Epithelial cell of esophagus (primary cell): ENCODE measurements around the gene CLK4.

ENCODE experiments used
- DNase-seq: peaks from one replicate; pipeline ENCODE4 v3.0.0; 2010; ENCODE audit warnings: low read depth
- H3K4me3 ChIP-seq: 2 replicates; pipeline ENCODE4 v1.5.1; 2011; ENCODE audit warnings: mild to moderate bottlenecking, low read length, control low read depth
- CTCF ChIP-seq: IDR thresholded peaks from 2 replicates; pipeline ENCODE4 v1.5.1; 2011; ENCODE audit warnings: low read depth, mild to moderate bottlenecking, low read length, control low read depth, inconsistent platforms; ENCODE audit not compliant: insufficient read depth; ENCODE audit errors: missing control alignments

CLK4 gene

GRCh38 chr5:178625679-178626483 is 969 bp downstream of the CLK4 start:
- DNase-seq, result peak; percentile 48
- peak overlapping the region; percentile 86 for H3K4me3 ChIP-seq
- no peak for TF ChIP-seq CTCF

DNA sequence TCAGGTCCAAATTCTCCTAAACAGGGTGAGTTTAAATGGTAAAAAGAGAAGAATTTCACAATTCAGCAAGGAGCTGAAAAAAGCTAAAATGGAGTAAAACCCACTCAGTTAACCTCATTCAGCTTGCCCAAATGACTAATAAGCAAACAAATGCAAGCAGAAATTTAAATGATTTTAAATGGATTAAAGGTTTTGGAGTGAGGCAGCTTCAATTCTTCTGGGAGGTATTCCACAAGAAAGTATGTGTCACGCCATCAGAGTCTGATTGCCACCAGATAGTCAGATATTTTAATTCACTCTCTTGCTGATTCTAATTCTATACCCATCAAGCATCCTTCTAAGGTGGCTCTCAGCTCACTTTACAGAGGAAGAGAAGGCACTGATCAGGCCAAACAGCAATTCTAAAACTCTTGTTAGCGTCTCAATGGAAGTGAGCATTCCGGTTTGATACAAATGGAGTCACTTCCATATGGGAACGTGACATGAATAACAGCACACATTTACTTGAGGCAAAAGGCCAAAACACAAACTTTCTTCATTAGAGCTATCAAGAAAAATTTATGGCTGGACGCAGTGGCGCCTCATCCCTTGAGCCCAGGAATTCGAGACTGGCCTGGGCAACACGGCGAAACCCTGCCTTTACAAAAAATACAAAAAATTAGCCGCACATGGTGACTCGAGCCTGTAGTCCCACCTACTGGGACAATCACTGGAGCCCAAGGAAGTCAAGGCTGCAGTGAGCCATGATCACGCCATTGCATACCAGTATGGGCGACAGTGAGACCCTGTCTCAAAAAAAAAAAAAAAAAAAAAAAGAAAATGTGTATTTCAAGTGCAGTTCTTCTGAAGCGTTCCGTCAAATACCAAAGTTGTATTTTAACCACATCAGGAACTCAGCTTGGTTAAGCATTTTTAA is 2.0 kb downstream of the CLK4 start:
- no peak for TF ChIP-seq CTCF
- peak overlapping the region; percentile 86 for H3K4me3 ChIP-seq
- peak; percentile 7 for DNase-seq

DNA sequence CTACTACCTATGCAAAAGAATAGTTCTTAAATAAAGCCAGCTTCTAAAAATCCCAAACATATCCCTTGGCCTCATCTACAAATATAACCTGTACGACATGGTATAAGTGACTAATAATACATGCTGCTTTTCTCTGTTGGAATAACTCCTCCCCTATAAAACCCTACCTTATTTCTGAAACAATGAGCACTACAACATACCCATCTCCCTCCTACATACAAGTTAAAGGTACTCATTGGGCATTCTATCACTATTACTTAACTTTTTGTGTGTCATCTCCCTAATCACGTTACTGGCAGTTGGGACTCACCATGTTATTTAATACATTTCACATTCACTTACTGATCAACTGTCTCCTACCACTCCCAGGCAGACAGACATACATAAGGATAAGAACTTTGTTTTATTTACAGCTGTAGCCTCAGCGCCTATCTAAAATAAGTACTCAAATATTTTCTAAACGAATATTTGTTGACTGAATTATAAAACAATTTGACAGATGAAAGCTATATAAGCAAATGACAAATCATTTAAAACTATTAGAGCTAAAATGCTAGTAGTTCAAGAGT is 4.1 kb downstream of the CLK4 start:
- TF ChIP-seq CTCF, result no peak
- no peak overlapping the region for H3K4me3 ChIP-seq
- DNase-seq, result peak; percentile 53

DNA sequence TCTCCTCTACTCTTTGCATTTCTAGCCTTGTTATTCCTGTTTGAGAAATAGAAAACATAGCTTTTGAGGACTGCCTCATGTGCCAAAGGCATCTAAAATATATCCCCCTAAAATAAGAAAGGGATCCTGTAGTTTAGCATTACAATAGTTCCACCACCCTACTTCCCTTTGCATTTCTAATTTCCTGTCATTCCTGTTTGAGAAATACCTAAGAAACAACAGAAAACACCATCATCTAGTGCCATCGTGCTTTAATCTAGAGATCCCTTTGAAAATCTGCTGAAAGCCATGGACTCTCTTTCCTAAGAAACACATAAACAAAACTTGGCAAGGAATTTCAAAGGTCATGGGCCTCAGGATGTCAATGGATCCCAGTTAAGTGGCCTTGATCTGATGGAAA is 7.5 kb downstream of the CLK4 start:
- no peak for DNase-seq
- no peak for TF ChIP-seq CTCF
- H3K4me3 ChIP-seq, result no peak overlapping the region

DNA sequence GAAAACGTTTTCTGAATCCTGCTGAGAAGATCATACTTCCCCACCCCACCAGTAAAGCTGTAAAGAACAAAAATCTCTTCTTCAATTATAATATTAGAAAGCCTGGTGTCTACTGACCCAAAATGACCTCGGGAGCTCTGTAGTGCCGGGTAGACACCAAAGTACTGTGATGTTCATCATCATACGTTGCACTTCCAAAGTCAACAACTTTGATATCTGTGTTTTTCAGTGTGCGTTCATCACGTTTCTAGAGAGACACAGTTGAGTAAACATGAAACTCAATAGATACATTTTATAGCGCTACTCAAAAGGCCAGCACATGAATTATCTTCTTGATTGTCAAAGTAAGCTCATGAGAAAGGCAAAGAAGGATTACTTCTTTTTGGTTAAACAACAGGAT is 14.6 kb downstream of the CLK4 start:
- TF ChIP-seq CTCF, result no peak
- no peak for DNase-seq
- H3K4me3 ChIP-seq, result no peak overlapping the region

GRCh38 chr5:178606269-178606668 is 20.6 kb downstream of the CLK4 start:
- no peak for TF ChIP-seq CTCF
- H3K4me3 ChIP-seq, result no peak overlapping the region
- DNase-seq, result no peak
